EH (cell line): ENCODE data around the gene HLA-DPB1.

Experiments used
- DNase-seq: peaks from one replicate; pipeline ENCODE4 v3.0.0-alpha.2; 2015; ENCODE audit warnings: low read depth

HLA-DPB1 gene

GRCh38 chr6:33136310-33136900, 60.6 kb downstream of the HLA-DPB1 start:
- DNase-seq: no peak
